Suprapubic skin (tissue), 4 donors: Measurements from ENCODE around the gene SLF2.

Source experiments
- CTCF ChIP-seq, 2 donors: fragments of 200-600 bp in 1 of 2; fragments of 450-650 bp in 1 of 2; sonication (generic) in 1 of 2; IDR thresholded peaks; one replicate each; pipeline ENCODE4 v1.5.1; 2016 to 2019; ENCODE audit warnings: antibody characterized with exemption in 2 of 2, mild to moderate bottlenecking in 1 of 2, moderate library complexity in 1 of 2
- EP300 ChIP-seq: sonication (generic); formaldehyde crosslinking; IDR thresholded peaks from one replicate; pipeline ENCODE4 v1.6.1; 2017; ENCODE audit warnings: antibody characterized with exemption
- POLR2AphosphoS5 ChIP-seq, 3 donors: sonication (generic); formaldehyde crosslinking; IDR thresholded peaks; one replicate each; pipeline ENCODE4 v1.6.1; 2017; ENCODE audit warnings: antibody characterized with exemption in 3 of 3

- TF ChIP-seq CTCF (IDR thresholded peaks at IDR 0.05), result no peak
- TF ChIP-seq POLR2AphosphoS5 (IDR thresholded peaks at IDR 0.05), result no peak
- no peak for TF ChIP-seq EP300
Measured at GRCh38 chr10:100984672-100985177, 72.0 kb downstream of the SLF2 start.
